Left forelimb (tissue), 1 donor: ENCODE measurements around the gene TAMALIN.
A peak's percentile ranks its signal among the peaks of the same experiment; 100 is the strongest.

Experiments used
- DNase-seq: peaks from one replicate; pipeline ENCODE4 v3.0.0-alpha.2; 2018; ENCODE audit warnings: low spot score

TAMALIN gene

DNA sequence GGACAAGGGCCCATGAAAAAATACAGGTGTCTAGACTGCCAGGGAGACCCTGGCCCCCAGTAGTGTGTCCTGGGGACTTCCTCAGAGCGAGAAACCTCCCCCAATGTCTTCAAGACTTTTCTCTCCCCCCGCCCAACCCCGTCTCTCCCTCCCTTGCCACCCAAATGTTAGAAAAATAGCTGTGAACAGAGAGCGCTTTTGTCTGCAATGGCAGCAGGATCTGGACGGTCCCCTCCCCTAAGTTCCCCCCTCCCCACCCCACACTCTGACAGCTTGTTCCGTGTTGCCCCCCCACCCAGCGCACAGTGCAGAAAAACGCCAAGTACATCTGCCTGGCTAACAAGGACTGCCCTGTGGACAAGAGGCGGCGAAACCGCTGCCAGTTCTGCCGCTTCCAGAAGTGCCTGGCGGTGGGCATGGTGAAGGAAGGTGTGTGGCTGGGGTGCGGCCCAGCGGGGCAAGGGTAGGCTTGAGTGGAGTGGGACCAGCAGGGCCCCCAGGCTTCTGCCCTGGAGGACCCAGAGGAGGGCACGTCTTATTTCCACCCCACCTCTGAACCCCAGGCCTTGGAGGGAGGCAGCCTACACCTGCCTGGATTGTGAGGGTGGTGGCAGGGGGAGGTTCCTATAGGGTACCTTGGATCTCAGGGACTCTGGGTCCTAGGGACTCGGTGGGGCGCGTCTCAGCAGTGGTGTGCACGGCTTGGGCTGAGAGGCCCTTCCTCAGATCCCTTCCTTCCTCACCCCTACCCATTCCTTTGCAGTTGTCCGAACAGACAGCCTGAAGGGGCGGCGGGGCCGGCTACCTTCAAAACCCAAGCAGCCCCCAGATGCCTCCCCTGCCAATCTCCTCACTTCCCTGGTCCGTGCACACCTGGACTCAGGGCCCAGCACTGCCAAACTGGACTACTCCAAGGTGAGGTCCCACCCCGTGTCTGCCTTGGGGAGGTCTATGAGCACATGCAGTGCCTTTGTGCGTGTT is 49.3 kb downstream of the TAMALIN start:
- peak; percentile 64 for DNase-seq

GRCh38 chr12:52056801-52057637 is 50.3 kb downstream of the TAMALIN start:
- DNase-seq: no peak

GRCh38 chr12:52057638-52058576 is 51.2 kb downstream of the TAMALIN start:
- DNase-seq: no peak

- no peak for DNase-seq
These were observed 52.0 kb downstream of the TAMALIN start for GRCh38 chr12:52058631-52059361.

DNA sequence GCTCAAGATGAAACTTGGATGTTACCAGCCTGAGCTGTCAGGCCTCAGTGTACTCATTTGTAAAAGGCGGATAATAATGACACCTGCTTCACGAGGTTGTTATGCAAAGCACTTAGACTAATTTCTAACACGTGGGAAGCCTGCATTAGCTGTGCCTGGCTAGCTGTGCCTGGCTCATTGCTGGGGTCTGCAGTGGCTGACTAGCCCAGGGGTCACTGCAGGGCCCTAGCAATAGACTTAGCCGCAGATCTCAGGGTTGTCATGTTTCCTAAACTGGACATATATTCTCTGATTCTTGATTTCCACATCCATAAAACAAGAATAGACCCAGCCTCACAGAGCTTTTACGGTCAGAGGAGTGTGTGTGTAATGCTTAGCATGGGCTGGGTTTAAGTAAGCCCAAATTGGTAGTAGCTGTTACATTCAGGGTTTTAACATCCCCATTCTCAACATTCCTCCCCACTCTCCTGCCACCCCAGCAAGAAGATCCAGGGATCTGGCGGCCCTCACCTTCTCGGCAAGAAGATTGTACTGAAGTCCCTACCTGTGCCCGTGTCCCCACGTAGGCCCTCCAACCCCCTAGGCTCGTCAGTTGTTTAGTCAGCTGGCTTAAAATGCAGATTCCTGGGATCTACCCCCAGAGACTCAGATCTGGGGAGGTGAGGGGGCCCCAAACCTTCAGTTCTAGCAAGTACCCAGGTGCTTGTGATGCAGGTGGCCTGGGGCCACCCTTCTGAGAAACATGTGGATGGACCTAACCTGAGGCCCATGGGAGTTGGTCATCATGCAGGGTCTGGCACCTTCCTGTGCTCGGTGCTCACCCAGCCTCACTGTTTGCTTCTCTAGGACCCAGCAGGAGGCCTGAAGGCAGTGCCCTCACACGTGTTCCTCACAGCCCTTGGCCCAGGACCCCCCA is 53.1 kb downstream of the TAMALIN start:
- DNase-seq: no peak

GRCh38 chr12:52060498-52061177 is 53.9 kb downstream of the TAMALIN start:
- no peak for DNase-seq

DNA sequence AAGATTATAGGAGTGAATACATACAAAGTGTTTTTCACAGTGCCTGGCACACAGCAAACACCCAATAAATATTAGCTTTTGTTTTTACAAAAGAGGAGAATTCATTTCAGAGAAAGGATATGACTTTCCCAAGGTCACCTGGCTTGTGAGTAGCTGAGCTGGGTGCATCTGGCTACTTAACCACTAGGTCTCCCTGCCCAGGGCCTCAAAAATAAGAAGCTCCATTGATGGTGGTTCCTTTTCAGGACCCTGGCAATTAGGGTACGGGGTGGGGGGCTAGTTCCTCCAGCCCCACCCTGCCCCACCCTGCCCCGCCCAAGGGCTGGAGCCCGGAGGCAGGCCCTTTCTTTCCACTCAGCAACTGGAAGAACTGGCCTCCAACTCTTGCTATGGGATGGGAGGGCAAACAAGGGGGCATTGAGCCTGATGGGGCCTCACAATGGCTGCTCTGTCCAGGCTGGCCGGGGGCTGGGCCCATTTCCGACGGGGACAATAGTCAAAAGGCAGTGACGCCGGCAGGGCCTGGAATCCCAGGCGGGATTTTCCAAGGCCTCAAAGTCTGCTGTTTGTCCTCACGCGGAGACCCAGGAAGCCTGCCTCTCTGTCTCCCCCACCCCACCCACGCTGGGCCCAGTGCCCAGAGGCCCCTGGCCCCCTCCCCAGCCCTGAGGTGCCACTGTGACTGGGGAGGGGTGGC is 54.9 kb downstream of the TAMALIN start:
- no peak for DNase-seq

GRCh38 chr12:52062167-52063081 is 55.7 kb downstream of the TAMALIN start:
- DNase-seq: no peak

DNA sequence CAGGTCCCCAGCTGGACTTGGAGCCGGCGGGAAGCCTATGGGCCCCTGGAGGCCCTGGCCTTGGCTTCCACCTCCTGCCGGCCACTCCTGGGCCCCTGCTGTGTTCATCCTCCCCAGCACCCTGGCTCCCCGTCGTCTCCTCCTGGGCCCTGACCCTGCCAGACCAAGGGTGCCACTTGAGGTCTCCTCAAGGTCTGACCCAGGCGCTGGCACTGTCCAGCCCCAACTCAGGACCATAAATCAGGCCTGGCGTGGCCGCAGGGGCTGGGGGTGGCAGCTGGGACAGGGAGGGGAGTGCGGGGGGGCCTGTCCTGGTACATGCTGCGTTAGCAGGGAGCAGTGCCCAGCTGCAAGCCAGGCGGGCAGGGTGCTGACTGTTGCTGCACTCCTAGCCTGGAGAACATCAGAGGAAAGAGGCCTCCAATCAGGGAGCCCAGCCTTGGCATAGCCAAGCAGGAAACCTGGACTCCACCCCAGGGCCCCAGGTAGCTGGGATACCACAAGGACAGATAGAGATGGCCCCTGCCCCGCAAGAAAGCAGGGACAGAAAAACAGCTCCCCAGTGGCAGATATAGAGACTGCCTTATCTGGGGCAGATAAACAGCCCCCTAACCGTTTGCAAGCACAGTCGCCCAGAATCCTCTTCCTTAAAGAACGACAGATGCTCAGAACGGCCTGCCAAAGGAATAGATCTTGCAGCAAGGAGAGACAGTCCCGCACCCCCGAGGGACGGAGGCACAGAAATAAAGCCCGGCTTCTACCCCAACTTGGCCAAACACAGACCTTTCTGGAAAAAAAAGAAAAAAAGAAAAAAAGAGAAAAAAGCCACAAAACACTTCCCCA is 56.6 kb downstream of the TAMALIN start:
- no peak for DNase-seq

DNA sequence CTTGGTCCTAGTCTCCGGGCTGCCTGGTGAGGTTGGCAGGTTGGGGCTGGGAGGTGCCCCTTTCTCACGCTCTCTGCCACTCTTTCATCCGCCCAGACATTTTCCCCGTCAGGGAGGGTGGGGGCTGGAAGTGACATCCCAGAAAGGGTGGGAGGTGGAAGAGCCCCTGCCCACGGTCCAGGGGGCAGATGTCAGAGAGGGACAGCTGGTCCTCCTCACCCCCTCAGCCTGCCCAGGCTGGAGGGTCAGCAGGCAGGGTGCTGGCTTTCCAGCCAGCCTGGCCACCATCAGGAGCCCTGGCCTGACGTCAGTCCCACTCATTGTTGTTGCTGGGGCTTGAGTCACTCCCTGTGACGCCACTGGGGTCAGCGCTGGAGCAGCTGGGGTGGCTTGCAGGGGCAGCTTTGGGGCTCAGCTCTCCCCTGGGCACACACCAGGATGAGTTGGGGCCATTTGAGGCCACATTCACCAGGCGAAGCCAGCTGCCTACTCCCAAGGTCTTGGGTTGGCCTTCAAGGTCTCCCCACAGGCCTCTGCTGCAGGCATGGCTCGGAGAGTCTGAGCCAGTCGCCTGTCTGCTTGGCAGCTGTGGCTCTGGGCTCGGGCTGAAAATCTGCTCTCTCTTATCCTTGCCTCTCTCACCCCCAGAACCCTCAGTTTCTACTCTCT is 57.4 kb downstream of the TAMALIN start:
- DNase-seq: no peak
